GM12865 (cell line): ENCODE data around the gene SPATA33.
"Not testable (repeated sequence)": the region's sequence is repeated elsewhere in the genome, so short reads cannot be mapped to it uniquely, and the experiment has no call there.

Experiments used
- DNase-seq: peaks from one replicate; pipeline ENCODE4 v3.0.0; 2010; ENCODE audit warnings: low read depth
- H3K4me3 ChIP-seq: 2 replicates; pipeline ENCODE4 v1.5.1; 2011; ENCODE audit warnings: mild to moderate bottlenecking, low read depth, low read length, control low read depth
- CTCF ChIP-seq: IDR thresholded peaks from 2 replicates; pipeline ENCODE4 v1.5.1; 2011; ENCODE audit warnings: low read length, control low read depth, low read depth, inconsistent platforms; ENCODE audit not compliant: insufficient read depth; ENCODE audit errors: missing control alignments

Gene SPATA33

GRCh38 chr16:89653656-89654295 is 3.9 kb upstream of the SPATA33 start:
- no peak overlapping the region for H3K4me3 ChIP-seq
- TF ChIP-seq CTCF: no peak
- no peak for DNase-seq

GRCh38 chr16:89655062-89655643 is 2.5 kb upstream of the SPATA33 start:
- H3K4me3 ChIP-seq: no peak overlapping the region
- DNase-seq: no peak
- TF ChIP-seq CTCF: no peak

GRCh38 chr16:89656435-89657121 is 1.1 kb upstream of the SPATA33 start:
- H3K4me3 ChIP-seq: peak overlapping the region; percentile 73
- DNase-seq: no peak
- TF ChIP-seq CTCF: no peak

- no peak for TF ChIP-seq CTCF
- peak overlapping the region; percentile 73 for H3K4me3 ChIP-seq
- DNase-seq: peak; percentile 38
Observed at GRCh38 chr16:89658221-89658879, 714 bp downstream of the SPATA33 start.

GRCh38 chr16:89660146-89660545 is 2.5 kb downstream of the SPATA33 start:
- TF ChIP-seq CTCF: no peak
- no peak overlapping the region for H3K4me3 ChIP-seq
- no peak for DNase-seq

GRCh38 chr16:89661215-89661614 is 3.6 kb downstream of the SPATA33 start:
- no peak overlapping the region for H3K4me3 ChIP-seq
- no peak for DNase-seq
- TF ChIP-seq CTCF: no peak

GRCh38 chr16:89664238-89664637 is 6.6 kb downstream of the SPATA33 start:
- DNase-seq, H3K4me3 ChIP-seq: not testable (repeated sequence)
